Measurements from ENCODE around the gene TNFRSF21.

DNA sequence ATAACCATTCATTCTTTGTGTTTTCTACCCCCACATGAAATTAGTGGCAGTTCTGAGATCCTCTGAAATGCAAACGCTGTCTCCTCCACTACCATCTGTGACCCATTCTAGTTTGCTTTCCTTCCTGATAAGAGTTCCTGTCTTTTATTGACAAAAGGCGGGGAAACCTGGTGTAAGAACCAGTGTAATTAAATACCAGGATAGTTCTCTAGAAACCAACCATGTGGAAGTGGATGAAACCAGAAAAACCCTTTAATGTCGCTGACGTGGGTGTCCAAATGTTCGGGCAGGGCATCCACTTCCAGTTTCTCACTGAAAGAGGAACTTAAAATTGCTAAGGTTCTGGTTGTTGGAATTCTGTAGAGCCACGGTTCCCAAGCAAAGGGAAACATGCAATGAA, 79.1 kb downstream of the TNFRSF21 start:
- TF ChIP-seq EZH2 (IDR thresholded peaks at IDR 0.05; ENCODE audit: borderline replicate concordance, low read depth, low read length, severe bottlenecking) (no peak), CTCF (IDR thresholded peaks at IDR 0.05; ENCODE audit: borderline replicate concordance, extremely low read depth, low read length, poor library complexity, severe bottlenecking) (no peak)

All from DND-41 (cell line).